ENCODE data around the gene PPIP5K1.

DNA sequence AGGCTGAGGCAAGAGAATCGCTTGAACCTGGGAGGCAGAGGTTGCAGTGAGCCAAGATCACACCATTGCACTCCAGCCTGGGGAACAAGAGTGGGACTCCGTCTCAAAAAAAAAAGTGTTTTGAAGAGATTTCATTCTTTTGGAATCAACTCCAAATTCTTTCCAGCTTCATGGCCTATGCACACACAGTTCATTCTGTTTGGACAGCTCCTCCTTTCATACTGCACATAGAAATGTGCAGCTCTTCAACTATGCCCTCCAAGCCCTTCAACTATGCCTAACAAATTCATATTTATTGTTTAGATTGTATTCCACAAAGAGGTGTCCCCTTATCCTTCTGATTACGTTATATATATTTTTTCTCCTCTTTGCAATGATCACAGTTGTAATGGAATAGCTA, 101.2 kb downstream of the PPIP5K1 start:
- TF ChIP-seq CTCF (IDR thresholded peaks at IDR 0.05): no peak
- no peak for TF ChIP-seq POLR2A (IDR thresholded peaks at IDR 0.05)
